HEK293 (cell line): ENCODE data around the gene CAND1.

Experiments used
- BCL11A ChIP-seq: fragments of 450-650 bp; formaldehyde crosslinking; IDR thresholded peaks from 2 replicates; pipeline ENCODE4 v1.5.1; 2016; ENCODE audit warnings: low read depth, missing biosample characterization, missing genetic modification characterization
- GLIS2 ChIP-seq: fragments of 450-650 bp; formaldehyde crosslinking; IDR thresholded peaks from 2 replicates; pipeline ENCODE4 v1.5.1; 2016; ENCODE audit warnings: missing biosample characterization, missing genetic modification characterization
- HOXA7 ChIP-seq: sonication (generic); formaldehyde crosslinking; IDR thresholded peaks from 2 replicates; pipeline ENCODE4 v1.8.1; 2022; ENCODE audit warnings: missing genetic modification reagents, borderline replicate concordance
- PBX3 ChIP-seq: sonication (generic); formaldehyde crosslinking; IDR thresholded peaks from 2 replicates; pipeline ENCODE4 v1.8.1; 2022; ENCODE audit warnings: mild to moderate bottlenecking, moderate library complexity, missing genetic modification reagents
- ZBTB20 ChIP-seq: fragments of 450-650 bp; formaldehyde crosslinking; IDR thresholded peaks from 2 replicates; pipeline ENCODE4 v1.5.1; 2016; ENCODE audit warnings: missing biosample characterization, missing genetic modification characterization
- ZEB2 ChIP-seq: fragments of 450-650 bp; formaldehyde crosslinking; IDR thresholded peaks from 2 replicates; pipeline ENCODE4 v1.5.1; 2016; ENCODE audit warnings: missing biosample characterization, missing genetic modification characterization
- ZFP37 ChIP-seq: fragments of 450-650 bp; formaldehyde crosslinking; IDR thresholded peaks from 2 replicates; pipeline ENCODE4 v1.5.1; 2016; ENCODE audit warnings: missing biosample characterization, missing genetic modification characterization
- ZFP69B ChIP-seq: fragments of 450-650 bp; formaldehyde crosslinking; IDR thresholded peaks from 2 replicates; pipeline ENCODE4 v1.5.1; 2016; ENCODE audit warnings: missing biosample characterization, missing genetic modification characterization
- ZNF112 ChIP-seq: fragments of 450-650 bp; formaldehyde crosslinking; IDR thresholded peaks from 2 replicates; pipeline ENCODE4 v1.5.0; 2017; ENCODE audit warnings: missing biosample characterization, missing genetic modification characterization
- ZNF148 ChIP-seq: fragments of 450-650 bp; formaldehyde crosslinking; IDR thresholded peaks from 2 replicates; pipeline ENCODE4 v1.5.0; 2017; ENCODE audit warnings: missing biosample characterization, missing genetic modification characterization, borderline replicate concordance
- ZNF19 ChIP-seq: fragments of 450-650 bp; formaldehyde crosslinking; IDR thresholded peaks from 2 replicates; pipeline ENCODE4; 2016; ENCODE audit warnings: missing biosample characterization, missing genetic modification characterization, low read depth
- ZNF214 ChIP-seq: fragments of 450-650 bp; formaldehyde crosslinking; IDR thresholded peaks from 2 replicates; pipeline ENCODE4 v1.5.1; 2017; ENCODE audit warnings: missing biosample characterization, mild to moderate bottlenecking, missing genetic modification characterization, borderline replicate concordance
- ZNF280C ChIP-seq: fragments of 450-650 bp; formaldehyde crosslinking; IDR thresholded peaks from 2 replicates; pipeline ENCODE4 v1.5.1; 2016; ENCODE audit warnings: missing biosample characterization, missing genetic modification characterization
- ZNF311 ChIP-seq: fragments of 450-650 bp; formaldehyde crosslinking; IDR thresholded peaks from 2 replicates; pipeline ENCODE4 v1.5.1; 2017; ENCODE audit warnings: missing biosample characterization, missing genetic modification characterization, borderline replicate concordance
- ZNF341 ChIP-seq: fragments of 450-650 bp; formaldehyde crosslinking; IDR thresholded peaks from 2 replicates; pipeline ENCODE4; 2016; ENCODE audit warnings: low read depth, missing biosample characterization, missing genetic modification characterization
- ZNF354C ChIP-seq: fragments of 450-650 bp; formaldehyde crosslinking; IDR thresholded peaks from 2 replicates; pipeline ENCODE4 v1.5.1; 2016; ENCODE audit warnings: missing biosample characterization, missing genetic modification characterization, low read depth, borderline replicate concordance
- ZNF423 ChIP-seq: fragments of 450-650 bp; formaldehyde crosslinking; IDR thresholded peaks from 2 replicates; pipeline ENCODE4 v1.5.1; 2016; ENCODE audit warnings: missing biosample characterization, missing genetic modification characterization
- ZNF48 ChIP-seq: fragments of 450-650 bp; formaldehyde crosslinking; IDR thresholded peaks from 2 replicates; pipeline ENCODE4 v1.5.1; 2016; ENCODE audit warnings: missing biosample characterization, missing genetic modification characterization
- ZNF561 ChIP-seq: fragments of 450-650 bp; IDR thresholded peaks from 2 replicates; pipeline ENCODE4 v1.5.1; 2018; ENCODE audit warnings: missing biosample characterization, missing genetic modification characterization, borderline replicate concordance
- ZNF654 ChIP-seq: fragments of 450-650 bp; formaldehyde crosslinking; IDR thresholded peaks from 2 replicates; pipeline ENCODE4 v1.5.1; 2016; ENCODE audit warnings: low read depth, missing biosample characterization, missing genetic modification characterization
- ZNF670 ChIP-seq: fragments of 450-650 bp; formaldehyde crosslinking; IDR thresholded peaks from 2 replicates; pipeline ENCODE4 v1.5.1; 2016; ENCODE audit warnings: missing biosample characterization, missing genetic modification characterization, low read depth
- ZNF701 ChIP-seq: fragments of 450-650 bp; formaldehyde crosslinking; IDR thresholded peaks from 2 replicates; pipeline ENCODE4 v1.5.1; 2016; ENCODE audit warnings: missing biosample characterization, missing genetic modification characterization
- ZNF704 ChIP-seq: fragments of 450-650 bp; formaldehyde crosslinking; IDR thresholded peaks from 2 replicates; pipeline ENCODE4 v1.5.1; 2016; ENCODE audit warnings: missing biosample characterization, missing genetic modification characterization
- TF ChIP-seq, protein P1 (sequence below): fragments of 450-650 bp; formaldehyde crosslinking; IDR thresholded peaks from 2 replicates; pipeline ENCODE4 v1.5.1; 2016; ENCODE audit warnings: missing biosample characterization, missing genetic modification characterization
- TF ChIP-seq, protein P2 (sequence below): fragments of 450-650 bp; formaldehyde crosslinking; IDR thresholded peaks from 2 replicates; pipeline ENCODE4 v1.5.1; 2016; ENCODE audit warnings: missing biosample characterization, missing genetic modification characterization
- TF ChIP-seq, protein P3 (sequence below): fragments of 450-650 bp; formaldehyde crosslinking; IDR thresholded peaks from 2 replicates; pipeline ENCODE4 v1.5.1; 2016; ENCODE audit warnings: missing biosample characterization, missing genetic modification characterization, low read depth

The CAND1 gene

DNA sequence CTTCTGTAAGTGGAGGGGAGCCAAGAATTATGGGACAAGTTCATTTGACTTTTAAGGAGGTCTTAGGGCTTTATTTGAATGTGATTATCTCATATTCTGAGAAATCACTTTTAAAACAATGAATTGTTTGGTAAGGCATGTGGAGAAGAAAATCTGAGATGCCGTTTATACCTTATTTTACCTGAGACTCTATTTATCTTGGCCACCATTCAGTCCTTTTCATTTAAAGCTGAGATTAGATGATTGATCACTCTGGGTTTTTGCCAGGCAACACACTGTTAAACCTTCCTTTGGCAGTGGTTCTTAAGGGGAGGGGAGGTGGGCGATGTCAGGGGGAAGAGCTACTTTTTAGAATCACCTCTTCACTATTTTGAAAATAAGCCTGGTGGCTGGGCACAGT lies 11.4 kb downstream of the CAND1 start (continued):
- TF ChIP-seq ZNF48 (no peak), ZNF280C (tag by site-specific recombination) (no peak), ZNF354C (tag by site-specific recombination) (no peak), PBX3 (CRISPR knock-in tag) (no peak), ZNF311 (no peak), ZNF670 (tag by site-specific recombination) (no peak), ZNF214 (tag by site-specific recombination) (no peak), ZNF423 (tag by site-specific recombination) (no peak), ZFP69B (tag by site-specific recombination) (no peak), ZNF704 (tag by site-specific recombination) (no peak), ZBTB20 (tag by site-specific recombination) (no peak), ZNF561 (peak; percentile 54; the same call in 1 of the 2 replicates), ZNF341 (peak; percentile 76), GLIS2 (no peak), BCL11A (tag by site-specific recombination) (no peak), ZNF19 (tag by site-specific recombination) (no peak), ZNF148 (tag by site-specific recombination) (no peak), ZEB2 (0 out of 2 replicates have a peak, but pooled peaks have one; percentile 33), ZNF701 (tag by site-specific recombination) (no peak), HOXA7 (no peak), ZNF112 (tag by site-specific recombination) (no peak), ZNF654 (tag by site-specific recombination) (no peak), ZFP37 (tag by site-specific recombination) (no peak)
- TF ChIP-seq, protein P1, sequence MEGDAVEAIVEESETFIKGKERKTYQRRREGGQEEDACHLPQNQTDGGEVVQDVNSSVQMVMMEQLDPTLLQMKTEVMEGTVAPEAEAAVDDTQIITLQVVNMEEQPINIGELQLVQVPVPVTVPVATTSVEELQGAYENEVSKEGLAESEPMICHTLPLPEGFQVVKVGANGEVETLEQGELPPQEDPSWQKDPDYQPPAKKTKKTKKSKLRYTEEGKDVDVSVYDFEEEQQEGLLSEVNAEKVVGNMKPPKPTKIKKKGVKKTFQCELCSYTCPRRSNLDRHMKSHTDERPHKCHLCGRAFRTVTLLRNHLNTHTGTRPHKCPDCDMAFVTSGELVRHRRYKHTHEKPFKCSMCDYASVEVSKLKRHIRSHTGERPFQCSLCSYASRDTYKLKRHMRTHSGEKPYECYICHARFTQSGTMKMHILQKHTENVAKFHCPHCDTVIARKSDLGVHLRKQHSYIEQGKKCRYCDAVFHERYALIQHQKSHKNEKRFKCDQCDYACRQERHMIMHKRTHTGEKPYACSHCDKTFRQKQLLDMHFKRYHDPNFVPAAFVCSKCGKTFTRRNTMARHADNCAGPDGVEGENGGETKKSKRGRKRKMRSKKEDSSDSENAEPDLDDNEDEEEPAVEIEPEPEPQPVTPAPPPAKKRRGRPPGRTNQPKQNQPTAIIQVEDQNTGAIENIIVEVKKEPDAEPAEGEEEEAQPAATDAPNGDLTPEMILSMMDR: no peak
- TF ChIP-seq, protein P2, sequence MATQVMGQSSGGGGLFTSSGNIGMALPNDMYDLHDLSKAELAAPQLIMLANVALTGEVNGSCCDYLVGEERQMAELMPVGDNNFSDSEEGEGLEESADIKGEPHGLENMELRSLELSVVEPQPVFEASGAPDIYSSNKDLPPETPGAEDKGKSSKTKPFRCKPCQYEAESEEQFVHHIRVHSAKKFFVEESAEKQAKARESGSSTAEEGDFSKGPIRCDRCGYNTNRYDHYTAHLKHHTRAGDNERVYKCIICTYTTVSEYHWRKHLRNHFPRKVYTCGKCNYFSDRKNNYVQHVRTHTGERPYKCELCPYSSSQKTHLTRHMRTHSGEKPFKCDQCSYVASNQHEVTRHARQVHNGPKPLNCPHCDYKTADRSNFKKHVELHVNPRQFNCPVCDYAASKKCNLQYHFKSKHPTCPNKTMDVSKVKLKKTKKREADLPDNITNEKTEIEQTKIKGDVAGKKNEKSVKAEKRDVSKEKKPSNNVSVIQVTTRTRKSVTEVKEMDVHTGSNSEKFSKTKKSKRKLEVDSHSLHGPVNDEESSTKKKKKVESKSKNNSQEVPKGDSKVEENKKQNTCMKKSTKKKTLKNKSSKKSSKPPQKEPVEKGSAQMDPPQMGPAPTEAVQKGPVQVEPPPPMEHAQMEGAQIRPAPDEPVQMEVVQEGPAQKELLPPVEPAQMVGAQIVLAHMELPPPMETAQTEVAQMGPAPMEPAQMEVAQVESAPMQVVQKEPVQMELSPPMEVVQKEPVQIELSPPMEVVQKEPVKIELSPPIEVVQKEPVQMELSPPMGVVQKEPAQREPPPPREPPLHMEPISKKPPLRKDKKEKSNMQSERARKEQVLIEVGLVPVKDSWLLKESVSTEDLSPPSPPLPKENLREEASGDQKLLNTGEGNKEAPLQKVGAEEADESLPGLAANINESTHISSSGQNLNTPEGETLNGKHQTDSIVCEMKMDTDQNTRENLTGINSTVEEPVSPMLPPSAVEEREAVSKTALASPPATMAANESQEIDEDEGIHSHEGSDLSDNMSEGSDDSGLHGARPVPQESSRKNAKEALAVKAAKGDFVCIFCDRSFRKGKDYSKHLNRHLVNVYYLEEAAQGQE (tag by site-specific recombination): no peak
- TF ChIP-seq, protein P3, sequence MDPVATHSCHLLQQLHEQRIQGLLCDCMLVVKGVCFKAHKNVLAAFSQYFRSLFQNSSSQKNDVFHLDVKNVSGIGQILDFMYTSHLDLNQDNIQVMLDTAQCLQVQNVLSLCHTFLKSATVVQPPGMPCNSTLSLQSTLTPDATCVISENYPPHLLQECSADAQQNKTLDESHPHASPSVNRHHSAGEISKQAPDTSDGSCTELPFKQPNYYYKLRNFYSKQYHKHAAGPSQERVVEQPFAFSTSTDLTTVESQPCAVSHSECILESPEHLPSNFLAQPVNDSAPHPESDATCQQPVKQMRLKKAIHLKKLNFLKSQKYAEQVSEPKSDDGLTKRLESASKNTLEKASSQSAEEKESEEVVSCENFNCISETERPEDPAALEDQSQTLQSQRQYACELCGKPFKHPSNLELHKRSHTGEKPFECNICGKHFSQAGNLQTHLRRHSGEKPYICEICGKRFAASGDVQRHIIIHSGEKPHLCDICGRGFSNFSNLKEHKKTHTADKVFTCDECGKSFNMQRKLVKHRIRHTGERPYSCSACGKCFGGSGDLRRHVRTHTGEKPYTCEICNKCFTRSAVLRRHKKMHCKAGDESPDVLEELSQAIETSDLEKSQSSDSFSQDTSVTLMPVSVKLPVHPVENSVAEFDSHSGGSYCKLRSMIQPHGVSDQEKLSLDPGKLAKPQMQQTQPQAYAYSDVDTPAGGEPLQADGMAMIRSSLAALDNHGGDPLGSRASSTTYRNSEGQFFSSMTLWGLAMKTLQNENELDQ (tag by site-specific recombination): no peak
